ENCODE measurements around the gene WDFY2.
"Not testable (repeated sequence)": the region's sequence is repeated elsewhere in the genome, so short reads cannot be mapped to it uniquely, and the experiment has no call there.

The WDFY2 gene

GRCh38 chr13:51630288-51630615 is 46.0 kb downstream of the WDFY2 start:
- no peak for DNase-seq (ENCODE audit: low read depth in 2 of 2)

- DNase-seq (ENCODE audit: low read depth in 2 of 2) = no peak
Observed at GRCh38 chr13:51632591-51633362, 48.5 kb downstream of the WDFY2 start.

GRCh38 chr13:51635137-51635878 is 51.0 kb downstream of the WDFY2 start:
- DNase-seq (ENCODE audit: low read depth in 2 of 2) = no peak

GRCh38 chr13:51636349-51636890 is 52.2 kb downstream of the WDFY2 start:
- no peak for DNase-seq (ENCODE audit: low read depth in 2 of 2)

GRCh38 chr13:51637852-51638215 is 53.6 kb downstream of the WDFY2 start:
- no peak for DNase-seq (ENCODE audit: low read depth in 2 of 2)

- no peak for DNase-seq (ENCODE audit: low read depth in 2 of 2)
Observed at GRCh38 chr13:51638216-51638871, 54.1 kb downstream of the WDFY2 start.

- no peak for DNase-seq (ENCODE audit: low read depth in 2 of 2)
Observed at GRCh38 chr13:51639171-51639570, 54.9 kb downstream of the WDFY2 start.

GRCh38 chr13:51640696-51641095 is 56.4 kb downstream of the WDFY2 start:
- DNase-seq (ENCODE audit: low read depth in 2 of 2) = not testable (repeated sequence)

- no peak for DNase-seq (ENCODE audit: low read depth in 2 of 2)
Observed at GRCh38 chr13:51643105-51643881, 59.0 kb downstream of the WDFY2 start.

GRCh38 chr13:51643882-51644281 is 59.6 kb downstream of the WDFY2 start:
- no peak for DNase-seq (ENCODE audit: low read depth in 2 of 2)

GRCh38 chr13:51644654-51645053 is 60.4 kb downstream of the WDFY2 start:
- no peak for DNase-seq (ENCODE audit: low read depth in 2 of 2)

GRCh38 chr13:51645154-51645650 is 60.9 kb downstream of the WDFY2 start:
- DNase-seq (ENCODE audit: low read depth in 2 of 2) = no peak

GRCh38 chr13:51645761-51646670 is 61.8 kb downstream of the WDFY2 start:
- no peak for DNase-seq (ENCODE audit: low read depth in 2 of 2)

GRCh38 chr13:51647067-51647466 is 62.8 kb downstream of the WDFY2 start:
- no peak for DNase-seq (ENCODE audit: low read depth in 2 of 2)

GRCh38 chr13:51652193-51652592 is 67.9 kb downstream of the WDFY2 start:
- not testable (repeated sequence) for DNase-seq (ENCODE audit: low read depth in 2 of 2)

GRCh38 chr13:51659276-51660127 is 75.2 kb downstream of the WDFY2 start:
- DNase-seq (ENCODE audit: low read depth in 2 of 2) = no peak

GRCh38 chr13:51660813-51661212 is 76.6 kb downstream of the WDFY2 start:
- no peak for DNase-seq (ENCODE audit: low read depth in 2 of 2)

- DNase-seq (ENCODE audit: low read depth in 2 of 2) = no peak
Observed at GRCh38 chr13:51663973-51664957, 80.0 kb downstream of the WDFY2 start.
